Testis (tissue), 2 donors: Measurements from ENCODE around the gene HYOU1.

Experiments used
- CTCF ChIP-seq, 3 experiments: fragments of 450-650 bp in 2 of 3; fragments of 200-600 bp in 1 of 3; sonication (generic) in 1 of 3; IDR thresholded peaks; one replicate each; pipeline ENCODE4 v1.5.1; 2016 to 2019; ENCODE audit warnings: antibody characterized with exemption in 3 of 3, mild to moderate bottlenecking in 2 of 3, moderate library complexity in 1 of 3
- POLR2A ChIP-seq: fragments of 450-650 bp; IDR thresholded peaks from one replicate; pipeline ENCODE4 v1.6.1; 2017; ENCODE audit warnings: antibody characterized with exemption, mild to moderate bottlenecking, moderate library complexity

GRCh38 chr11:119062779-119063178, 5.8 kb upstream of the HYOU1 start:
- no peak for TF ChIP-seq CTCF (IDR thresholded peaks at IDR 0.05)
- TF ChIP-seq POLR2A, result no peak
